HL-60 (cell line): ENCODE data around the gene AGO4.
"Not testable (repeated sequence)": the region's sequence is repeated elsewhere in the genome, so short reads cannot be mapped to it uniquely, and the experiment has no call there.

Experiments
- CTCF ChIP-seq: IDR thresholded peaks from one replicate; pipeline ENCODE4 v1.5.1; 2011; ENCODE audit warnings: low read length, control low read depth, inconsistent platforms; ENCODE audit not compliant: insufficient read depth
- GABPA ChIP-seq: IDR thresholded peaks from 2 replicates; pipeline ENCODE4 v1.6.1; 2012; ENCODE audit warnings: low read depth
- REST ChIP-seq: IDR thresholded peaks from 2 replicates; pipeline ENCODE4 v1.6.1; 2012; ENCODE audit warnings: low read depth; ENCODE audit not compliant: insufficient replicate concordance
- SPI1 ChIP-seq: IDR thresholded peaks from 2 replicates; pipeline ENCODE4 v1.6.1; 2012; ENCODE audit warnings: low read depth, mild to moderate bottlenecking, borderline replicate concordance

GRCh38 chr1:35888981-35889380, 81.2 kb downstream of the AGO4 start:
- not testable (repeated sequence) for TF ChIP-seq GABPA, CTCF, REST
- peak; percentile 67; the same call in 1 of the 2 replicates for TF ChIP-seq SPI1
